Gastrocnemius medialis (tissue), 4 donors: ENCODE data around the gene VGLL3. TPM values are rescaled to one million over a fixed set of nuclear protein-coding genes. Genes with fewer than 3 reads are reported as not detected.
"Not testable (repeated sequence)": the region's sequence is repeated elsewhere in the genome, so short reads cannot be mapped to it uniquely, and the experiment has no call there.

Experiments used
- ATAC-seq, 2 donors: fragments of 150-250 bp; one replicate each; pipeline ENCODE4 v1.9.1; 2016
- DNase-seq, 2 donors: peaks; one replicate each; pipeline ENCODE4 v3.0.0-alpha.2; 2019
- H3K27ac ChIP-seq, 4 donors: fragments of 200-600 bp; sonication (generic); 1 replicate in 1 of 4; 2 replicates in 3 of 4; pipeline ENCODE4 v1.5.1; 2016 to 2018; ENCODE audit warnings: mild to moderate bottlenecking in 2 of 4, moderate library complexity in 1 of 4
- H3K27me3 ChIP-seq, 3 donors: fragments of 200-600 bp; sonication (generic) in 2 of 3; 1 replicate in 1 of 3; 2 replicates in 2 of 3; pipeline versions ENCODE4 v1.5.1 to v1.6.0; 2016 to 2019; ENCODE audit warnings: mild to moderate bottlenecking in 1 of 3, moderate library complexity in 1 of 3
- H3K36me3 ChIP-seq, 2 donors: fragments of 200-600 bp; sonication (generic) in 1 of 2; one replicate each; pipeline ENCODE4 v1.5.1; 2017 to 2018
- H3K4me1 ChIP-seq, 2 donors: fragments of 200-600 bp; sonication (generic) in 1 of 2; one replicate each; pipeline ENCODE4 v1.5.1; 2016 to 2017; ENCODE audit warnings: mild to moderate bottlenecking in 2 of 2
- H3K4me3 ChIP-seq, 4 donors: fragments of 200-600 bp; sonication (generic) in 3 of 4; 1 replicate in 1 of 4; 2 replicates in 3 of 4; pipeline ENCODE4 v1.5.1; 2016 to 2019; ENCODE audit warnings: mild to moderate bottlenecking in 2 of 4
- H3K9me3 ChIP-seq, 3 donors: fragments of 200-600 bp; sonication (generic) in 2 of 3; 1 replicate in 1 of 3; 2 replicates in 2 of 3; pipeline ENCODE4 v1.5.1; 2016 to 2019
- CTCF ChIP-seq, 5 experiments: fragments of 450-650 bp in 3 of 5; fragments of 200-600 bp in 2 of 5; sonication (generic) in 2 of 5; IDR thresholded peaks in 4 of 5; conservative IDR thresholded peaks in 1 of 5; 1 replicate in 4 of 5; 2 replicates in 1 of 5; pipeline ENCODE4 v1.5.1; 2016 to 2019; ENCODE audit warnings: antibody characterized with exemption in 5 of 5, mild to moderate bottlenecking in 3 of 5, moderate library complexity in 3 of 5
- POLR2A ChIP-seq, 2 donors: fragments of 450-650 bp; IDR thresholded peaks; one replicate each; pipeline ENCODE4 v1.6.1; 2017; ENCODE audit warnings: antibody characterized with exemption in 2 of 2, mild to moderate bottlenecking in 2 of 2, moderate library complexity in 2 of 2
- in situ Hi-C, 4 donors: fragments of 200-750 bp; cut with MboI; loops; one replicate each; pipeline versions ENCODE4 v1.15.0 to v1.8.0; 2017; ENCODE audit warnings: low sequenced_read_pairs in 4 of 4
- intact Hi-C: fragments of 100-400 bp; cut with DNase I; formaldehyde crosslinking; loops from one replicate; pipeline ENCODE4 v1.15.1; 2023; ENCODE audit warnings: low total_unique reads
- total RNA-seq, 4 donors: library from RNA; depleted of rRNA; stranded (reverse); fragments of >200 nt; gene quantifications; one replicate each; pipeline versions ENCODE4 v1.1.0 to v1.2.3, GENCODE V29; 2016

VGLL3 gene
- total RNA-seq, 4 donors from 2014 or later: 3.5 to 9.5 (median 5.6) TPM

GRCh38 chr3:86984271-86984670 lies 6.7 kb downstream of the VGLL3 start:
- TF ChIP-seq CTCF (IDR thresholded peaks at IDR 0.05 in 4 of 5, conservative IDR thresholded peaks at IDR 0.05 in 1 of 5) (no peak), POLR2A (IDR thresholded peaks at IDR 0.05) (no peak)
- intact Hi-C loops: no loop called here
- H3K9me3 ChIP-seq: no peaks in the 10 kb centered on the region
- H3K4me1 ChIP-seq: peaks cover 0 to 5% of the 10 kb centered on the region in 2 donors
- H3K4me3 ChIP-seq: no peak overlapping the region
- peaks cover 5 to 19% (median 17%) of the 10 kb centered on the region in 3 donors for H3K27me3 ChIP-seq
- ATAC-seq (peak in 1 of 2 donors; percentile 27), DNase-seq (no peak)
- no peaks in the 10 kb centered on the region for H3K36me3 ChIP-seq
- in situ Hi-C loops: loop anchor here in 1 of 4 donors (25.0 kb wide), 1 partner anchor 1078 kb away; the partner anchor contains the start of genes CGGBP1 and ZNF654
- H3K27ac ChIP-seq: peak overlapping the region; percentile 64 to 81 (median 66)

- Histone ChIP-seq H3K27ac (peak overlapping the region; percentile 64 to 81 (median 66)), H3K9me3 (no peaks in the 10 kb centered on the region), H3K4me1 (peaks cover 0 to 5% of the 10 kb centered on the region in 2 donors), H3K4me3 (peak overlapping the region in 1 of 4 donors; percentile 22), H3K27me3 (peaks cover 2 to 10% (median 9%) of the 10 kb centered on the region in 3 donors), H3K36me3 (no peaks in the 10 kb centered on the region)
- in situ Hi-C loops: loop anchor here in 1 of 4 donors (25.0 kb wide), 1 partner anchor 1079 kb away; the partner anchor contains the start of genes CGGBP1 and ZNF654
- DNase-seq (peak in 1 of 2 donors; percentile 22), ATAC-seq (peak; percentile 64 to 71)
- intact Hi-C loops: no loop called here
- TF ChIP-seq POLR2A (IDR thresholded peaks at IDR 0.05): no peak
- no peak for TF ChIP-seq CTCF (IDR thresholded peaks at IDR 0.05 in 4 of 5, conservative IDR thresholded peaks at IDR 0.05 in 1 of 5)
Measured at GRCh38 chr3:86982883-86983282, 8.1 kb downstream of the VGLL3 start.

GRCh38 chr3:86978111-86978551 lies 12.8 kb downstream of the VGLL3 start:
- Histone ChIP-seq H3K4me3 (peak overlapping the region in 2 of 4 donors; percentile 3 to 15), H3K9me3 (no peaks in the 10 kb centered on the region), H3K27me3 (no peaks in the 10 kb centered on the region), H3K36me3 (no peaks in the 10 kb centered on the region), H3K27ac (peak overlapping the region; percentile 18 to 60 (median 44)), H3K4me1 (peaks cover 0 to under 1% of the 10 kb centered on the region in 2 donors)
- DNase-seq (peak in 1 of 2 donors; percentile 65), ATAC-seq (peak; percentile 41 to 72)
- intact Hi-C loops: no loop called here
- in situ Hi-C loops: loop anchor here in 1 of 4 donors (10.0 to 25.0 kb wide), 2 partner anchors 187 to 1084 kb away; partner anchors contain the start of genes CGGBP1 and ZNF654
- TF ChIP-seq CTCF (IDR thresholded peaks at IDR 0.05 in 4 of 5, conservative IDR thresholded peaks at IDR 0.05 in 1 of 5): no peak
- no peak for TF ChIP-seq POLR2A (IDR thresholded peaks at IDR 0.05)

GRCh38 chr3:86976219-86976618 lies 14.7 kb downstream of the VGLL3 start:
- TF ChIP-seq POLR2A (IDR thresholded peaks at IDR 0.05) (no peak), CTCF (IDR thresholded peaks at IDR 0.05 in 4 of 5, conservative IDR thresholded peaks at IDR 0.05 in 1 of 5) (no peak)
- Histone ChIP-seq H3K27me3 (no peaks in the 10 kb centered on the region), H3K4me1 (no peaks in the 10 kb centered on the region), H3K9me3 (no peaks in the 10 kb centered on the region), H3K36me3 (no peaks in the 10 kb centered on the region), H3K4me3 (no peak overlapping the region), H3K27ac (no peak overlapping the region)
- DNase-seq: no peak
- intact Hi-C loops (no loop called here), in situ Hi-C loops (loop anchor here in 1 of 4 donors (10.0 to 25.0 kb wide), 2 partner anchors 189 to 1086 kb away; partner anchors contain the start of genes CGGBP1 and ZNF654)
- no peak for ATAC-seq

- peak overlapping the region in 2 of 4 donors; percentile 23 to 46 for H3K27ac ChIP-seq
- H3K4me3 ChIP-seq, H3K27me3 ChIP-seq, ATAC-seq, H3K4me1 ChIP-seq, H3K9me3 ChIP-seq, intact Hi-C loops, DNase-seq, H3K36me3 ChIP-seq: not testable (repeated sequence)
- in situ Hi-C loops: loop anchor here in 2 of 4 donors (10.0 to 25.0 kb wide), 2 partner anchors 188 to 191 kb away; no protein-coding TSS in a partner anchor
Measured at GRCh38 chr3:86974177-86974576, 16.8 kb downstream of the VGLL3 start.
